GM18520 (cell line): Measurements from ENCODE around the gene RNF223.
"Not testable (repeated sequence)": the region's sequence is repeated elsewhere in the genome, so short reads cannot be mapped to it uniquely, and the experiment has no call there.

Experiments
- ATAC-seq: cut with Tn5 transposase; IDR thresholded peaks from one replicate; pipeline ENCODE4 v1.9.1; 2021; ENCODE audit not compliant: unreplicated experiment

The RNF223 gene

DNA sequence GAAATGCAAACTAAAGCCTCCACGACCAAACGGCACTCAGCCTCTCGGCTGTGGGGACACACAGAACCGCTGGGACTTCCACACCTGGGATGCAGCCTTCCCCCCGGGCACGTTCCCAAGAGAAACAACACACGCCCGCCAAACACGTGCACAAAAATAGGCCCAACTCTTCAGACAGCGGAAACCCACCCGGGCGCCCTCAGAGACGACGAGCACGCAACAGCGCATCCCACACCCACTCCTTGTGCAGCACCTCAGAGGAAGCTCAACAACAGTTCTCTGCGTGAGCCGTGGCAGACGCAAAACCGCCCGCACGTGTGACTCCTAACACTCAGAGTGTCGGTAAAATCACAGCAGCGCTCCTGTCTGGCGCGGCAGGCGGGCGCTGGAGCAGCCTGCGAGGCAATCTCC, 36.5 kb upstream of the RNF223 start:
- no peak for ATAC-seq

DNA sequence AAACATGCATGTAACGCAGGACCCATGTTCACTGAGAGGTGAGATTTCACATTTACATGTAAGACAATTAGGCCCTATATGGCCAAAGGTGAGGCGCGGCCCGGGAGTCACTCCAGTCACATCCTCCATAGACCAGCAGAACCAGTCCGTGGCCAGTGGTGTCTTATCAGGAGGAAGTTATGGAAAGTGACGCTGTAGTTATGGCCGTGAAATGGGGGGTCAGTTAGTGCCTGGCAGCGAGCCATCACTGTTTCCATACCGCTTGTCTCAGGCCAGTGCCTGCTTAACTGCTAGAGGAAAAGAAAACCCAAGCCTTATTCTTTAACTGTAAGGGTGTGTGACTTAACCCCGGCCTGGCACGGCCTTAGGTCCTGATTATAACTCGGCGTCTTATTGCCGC, 35.6 kb upstream of the RNF223 start:
- no peak for ATAC-seq

DNA sequence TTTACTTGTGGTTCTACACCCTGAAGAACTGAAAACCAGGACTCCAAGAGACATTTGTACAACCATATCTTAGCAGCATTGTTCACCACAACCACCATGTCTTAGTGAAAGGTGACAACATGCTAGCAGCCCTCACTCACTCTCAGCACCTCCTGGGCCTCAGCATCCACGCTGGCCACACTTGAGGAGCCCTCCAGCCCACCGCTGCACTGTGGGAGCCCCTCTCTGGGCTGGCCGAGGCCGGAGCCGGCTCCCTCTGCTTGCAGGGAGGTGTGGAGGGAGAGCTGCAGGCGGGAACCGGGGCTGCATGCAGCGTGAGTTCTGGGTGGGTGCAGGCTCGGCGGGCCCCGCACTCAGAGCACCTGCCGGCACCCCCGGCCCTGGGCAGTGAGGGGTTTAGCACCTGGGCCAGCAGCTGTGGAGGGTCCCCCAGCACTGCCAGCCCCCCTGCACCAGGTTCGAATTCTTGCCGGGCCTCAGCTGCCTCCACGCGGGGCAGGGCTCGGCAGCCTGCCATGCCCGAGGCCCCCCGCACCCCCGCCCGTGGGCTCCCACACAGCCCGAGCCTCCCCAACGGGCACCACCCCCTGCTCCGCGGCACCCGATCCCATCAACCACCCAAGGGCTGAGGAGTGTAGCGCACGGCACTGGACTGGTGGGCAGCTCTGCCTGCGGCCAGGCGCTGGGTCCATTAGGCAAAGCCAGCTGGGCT, 32.6 kb upstream of the RNF223 start:
- no peak for ATAC-seq

DNA sequence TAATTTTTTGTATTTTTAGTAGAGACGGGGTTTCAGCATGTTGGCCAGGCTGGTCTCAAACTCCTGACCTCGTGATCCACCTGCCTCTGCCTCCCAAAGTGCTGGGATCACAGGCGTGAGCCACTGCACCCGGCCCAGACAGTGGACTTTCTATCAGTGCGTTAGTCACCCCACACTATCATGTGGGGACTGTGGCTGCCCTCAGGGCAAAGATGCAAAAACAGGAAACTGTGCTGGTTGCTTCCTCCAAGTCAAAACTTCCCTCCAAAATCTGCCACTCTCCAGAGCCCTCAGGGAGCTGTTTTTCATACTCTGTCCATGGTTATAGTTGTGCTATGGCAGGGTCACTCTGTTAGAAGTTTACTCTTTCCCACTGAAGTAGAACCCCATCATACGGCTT, 30.0 kb upstream of the RNF223 start:
- not testable (repeated sequence) for ATAC-seq

DNA sequence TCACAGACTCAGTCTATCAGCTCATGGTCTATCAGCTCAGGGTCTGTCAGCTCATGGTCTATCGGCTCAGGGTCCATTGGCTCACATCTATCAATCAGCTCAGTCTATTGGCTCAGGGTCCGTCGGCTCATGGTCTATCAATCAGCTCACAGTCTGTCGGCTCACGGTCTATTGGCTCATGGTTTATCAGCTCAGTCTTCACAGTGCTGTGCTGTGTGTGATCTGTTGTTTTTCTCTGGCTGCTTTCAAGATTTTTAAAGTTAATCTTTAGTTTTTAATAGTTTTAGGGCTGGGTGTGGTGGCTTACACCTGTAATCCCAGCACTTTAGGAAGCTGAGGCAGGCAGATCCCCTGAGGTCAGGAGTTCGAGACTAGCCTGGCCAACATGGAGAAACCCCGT, 27.4 kb upstream of the RNF223 start:
- ATAC-seq = no peak

DNA sequence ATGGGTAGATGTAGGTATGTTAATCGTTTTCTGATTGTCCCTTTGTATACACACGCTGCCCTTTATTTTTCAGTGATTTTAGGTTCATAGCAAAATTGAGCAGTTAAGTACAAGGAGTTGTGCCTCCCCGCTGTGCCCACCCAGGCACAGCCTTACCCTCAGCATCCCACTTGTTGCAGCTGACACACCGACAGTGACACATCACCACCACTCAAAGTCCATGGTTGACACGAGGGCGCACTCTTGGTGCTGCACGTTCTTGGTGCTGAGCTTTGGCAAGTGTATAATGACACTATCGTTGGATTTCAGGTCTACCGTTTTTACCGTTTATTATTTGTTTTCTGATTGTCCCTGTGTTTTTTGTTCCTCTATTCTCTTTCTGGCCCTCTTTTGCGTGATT, 26.2 kb upstream of the RNF223 start:
- no peak for ATAC-seq

DNA sequence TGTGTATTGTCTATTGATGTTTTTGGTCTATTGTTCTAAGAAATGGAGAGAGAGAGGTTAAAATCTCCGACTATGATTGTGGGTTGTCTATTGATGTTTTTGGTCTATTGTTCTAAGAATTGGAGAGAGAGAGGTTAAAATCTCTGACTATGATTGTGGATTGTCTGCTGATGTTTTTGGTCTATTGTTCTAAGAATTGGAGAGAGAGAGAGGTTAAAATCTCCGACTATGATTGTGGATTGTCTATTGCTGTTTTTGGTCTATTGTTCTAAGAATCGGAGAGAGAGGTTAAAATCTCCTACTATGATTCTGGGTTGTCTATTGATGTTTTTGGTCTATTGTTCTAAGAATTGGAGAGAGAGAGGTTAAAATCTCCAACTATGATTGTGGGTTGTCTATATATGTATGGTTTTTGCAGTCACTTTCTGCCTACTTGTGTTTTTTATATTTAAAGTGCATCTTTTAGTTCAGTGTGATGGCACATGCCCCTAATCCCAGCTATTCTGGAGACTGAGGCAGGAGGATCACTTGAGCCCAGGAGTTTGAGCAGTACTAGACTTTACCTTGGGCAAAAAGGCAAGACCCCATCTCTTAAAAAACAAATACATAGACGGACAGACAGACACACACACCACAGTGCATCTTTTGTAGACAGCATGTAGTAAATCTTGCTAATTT, 25.5 kb upstream of the RNF223 start:
- no peak for ATAC-seq

DNA sequence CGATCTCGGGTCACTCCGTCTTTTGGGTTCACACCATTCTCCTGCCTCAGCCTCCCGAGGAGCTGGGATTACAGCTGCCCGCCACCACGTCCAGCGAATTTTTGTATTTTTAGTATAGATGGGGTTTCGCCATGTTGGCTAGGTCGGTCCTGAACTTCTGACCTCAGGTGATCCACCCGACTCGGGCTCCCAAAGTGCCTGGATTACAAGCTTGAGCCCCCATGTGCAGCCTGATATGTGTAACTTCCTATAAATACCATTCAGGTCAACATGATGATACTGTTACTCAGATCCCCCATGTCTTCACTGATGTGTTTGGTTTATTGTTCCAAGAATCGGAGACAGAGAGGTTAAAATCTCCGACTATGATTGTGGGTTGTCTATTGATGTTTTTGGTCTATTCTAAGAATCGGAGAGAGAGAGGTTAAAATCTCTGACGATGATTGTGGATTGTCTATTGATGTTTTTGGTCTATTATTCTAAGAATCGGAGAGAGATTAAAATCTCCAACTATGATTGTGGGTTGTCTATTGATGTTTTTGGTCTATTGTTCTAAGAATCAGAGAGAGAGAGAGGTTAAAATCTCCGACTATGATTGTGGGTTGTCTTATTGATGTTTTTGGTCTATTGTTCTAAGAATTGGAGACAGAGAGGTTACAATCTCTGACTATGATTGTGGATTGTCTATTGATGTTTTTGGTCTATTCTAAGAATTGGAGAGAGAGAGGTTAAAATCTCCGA, 24.7 kb upstream of the RNF223 start:
- ATAC-seq = no peak

DNA sequence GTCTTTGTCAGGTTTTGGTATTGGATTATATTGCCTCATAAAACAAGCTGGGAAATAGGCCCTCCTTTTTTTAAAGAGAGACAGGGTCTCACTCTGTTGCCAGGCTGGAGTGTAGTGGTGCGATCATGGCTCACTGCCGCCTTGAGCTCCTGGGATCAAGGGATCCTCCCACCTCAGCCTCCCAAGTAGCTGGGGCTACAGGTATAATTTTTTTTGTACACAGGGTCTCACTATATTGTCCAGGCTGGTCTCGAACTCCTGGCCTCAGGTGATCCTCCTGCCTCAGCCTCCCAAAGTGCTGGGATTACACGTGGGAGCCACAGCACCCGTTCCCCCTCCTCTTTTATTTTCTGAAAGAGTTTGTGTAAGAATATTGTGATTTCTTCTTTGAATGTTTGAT, 22.0 kb upstream of the RNF223 start:
- not testable (repeated sequence) for ATAC-seq

DNA sequence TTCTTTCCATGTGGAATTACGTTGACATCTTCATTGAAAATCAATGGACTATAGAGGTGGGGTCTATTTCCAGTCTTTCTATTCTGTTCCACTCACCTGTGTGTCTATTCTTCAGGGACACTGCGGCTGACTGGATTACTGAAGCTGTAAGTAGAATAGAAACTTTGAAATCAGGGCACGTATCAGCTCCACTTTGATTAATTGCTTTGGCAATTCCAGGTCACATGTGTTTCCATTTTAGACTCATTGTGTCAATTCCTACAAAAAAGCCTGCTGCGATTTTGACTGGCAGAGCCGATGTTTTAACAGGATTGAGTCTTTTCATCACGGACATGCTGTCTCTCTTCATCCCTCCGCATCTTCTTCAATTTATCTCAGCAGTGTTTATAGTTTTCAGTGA, 20.9 kb upstream of the RNF223 start:
- ATAC-seq = no peak

DNA sequence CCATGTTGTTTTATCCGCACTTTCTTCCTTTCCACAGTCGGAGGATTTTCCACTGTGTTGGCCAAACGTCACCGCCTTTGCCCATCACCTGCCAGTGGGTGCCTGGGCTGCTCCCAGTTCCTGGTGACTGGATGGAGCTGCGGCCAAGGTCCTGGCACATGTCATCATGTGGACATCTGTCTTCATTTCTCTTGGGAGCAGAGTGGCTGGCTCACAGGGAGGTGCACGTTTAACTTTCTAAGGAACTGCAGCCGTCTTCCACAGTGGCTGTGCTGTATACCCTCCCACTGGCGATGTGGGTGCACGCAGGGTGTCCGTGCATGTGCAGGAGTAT, 19.5 kb upstream of the RNF223 start:
- no peak for ATAC-seq

DNA sequence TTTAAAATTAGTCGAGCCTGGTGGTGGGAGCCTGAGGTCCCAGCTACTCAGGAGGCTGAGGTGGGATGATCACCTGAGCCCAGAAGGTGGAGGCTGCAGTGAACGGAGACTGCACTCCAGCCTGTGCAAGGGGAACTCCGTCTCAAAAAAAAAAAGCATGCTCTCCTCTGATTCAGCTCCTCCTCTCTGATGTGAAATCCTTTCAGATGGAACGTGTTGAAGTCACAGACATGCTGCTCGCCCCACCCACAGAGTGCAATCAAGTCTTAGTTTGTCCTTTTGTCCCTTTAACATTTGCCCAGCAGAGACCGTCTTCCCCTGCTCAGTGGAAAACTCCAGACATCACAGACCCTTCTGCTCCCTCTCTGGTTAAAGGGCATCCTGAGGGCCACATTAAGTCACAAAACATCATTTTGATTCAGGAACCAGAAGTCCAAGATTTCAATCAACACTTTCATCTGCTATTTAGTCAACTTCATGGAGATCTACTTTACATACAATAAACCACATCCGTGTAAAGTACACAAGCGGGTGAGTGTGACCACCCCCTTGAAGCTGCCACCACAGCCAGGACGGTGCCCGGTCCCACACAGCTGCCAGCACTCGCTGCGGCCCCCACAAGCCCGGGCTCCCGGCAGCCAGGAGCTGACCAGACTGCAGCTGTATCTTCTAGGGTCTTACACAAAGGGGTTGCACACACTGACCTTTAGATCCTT, 18.9 kb upstream of the RNF223 start:
- ATAC-seq = no peak

DNA sequence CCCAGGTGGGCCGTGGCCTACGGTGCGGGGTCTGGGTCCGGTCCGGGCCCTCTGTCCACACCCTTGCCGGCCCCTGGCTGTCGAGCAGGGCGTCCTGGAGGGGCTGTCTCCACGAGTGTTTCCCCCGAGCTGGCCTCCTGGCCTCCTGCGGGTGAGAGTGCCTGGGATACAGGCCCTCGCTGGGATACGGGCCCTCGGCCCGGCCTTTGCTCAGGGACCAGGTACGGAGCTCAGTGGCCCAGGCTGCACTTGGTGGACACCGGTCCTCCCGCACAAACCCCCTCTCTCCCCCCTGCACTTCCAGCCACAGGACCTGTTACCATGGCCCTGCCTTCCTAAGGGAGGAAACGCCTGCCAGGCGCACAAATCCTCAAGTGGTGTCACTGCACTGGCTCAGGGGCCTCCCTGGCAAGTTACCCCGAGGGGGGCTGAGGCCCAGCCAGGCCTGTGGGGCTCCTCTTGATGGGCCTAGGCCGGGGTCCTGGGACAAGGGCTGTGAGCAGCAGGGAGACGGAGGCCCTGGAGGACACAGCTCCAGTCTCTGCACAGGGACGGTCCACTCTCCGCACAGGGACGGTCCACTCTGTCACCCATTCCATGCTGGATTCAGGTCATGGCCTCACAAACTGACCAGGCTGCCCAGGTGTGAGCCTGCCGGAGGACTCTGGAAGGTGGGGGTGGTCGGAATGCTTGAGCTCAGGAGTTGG, 18.2 kb upstream of the RNF223 start:
- no peak for ATAC-seq

DNA sequence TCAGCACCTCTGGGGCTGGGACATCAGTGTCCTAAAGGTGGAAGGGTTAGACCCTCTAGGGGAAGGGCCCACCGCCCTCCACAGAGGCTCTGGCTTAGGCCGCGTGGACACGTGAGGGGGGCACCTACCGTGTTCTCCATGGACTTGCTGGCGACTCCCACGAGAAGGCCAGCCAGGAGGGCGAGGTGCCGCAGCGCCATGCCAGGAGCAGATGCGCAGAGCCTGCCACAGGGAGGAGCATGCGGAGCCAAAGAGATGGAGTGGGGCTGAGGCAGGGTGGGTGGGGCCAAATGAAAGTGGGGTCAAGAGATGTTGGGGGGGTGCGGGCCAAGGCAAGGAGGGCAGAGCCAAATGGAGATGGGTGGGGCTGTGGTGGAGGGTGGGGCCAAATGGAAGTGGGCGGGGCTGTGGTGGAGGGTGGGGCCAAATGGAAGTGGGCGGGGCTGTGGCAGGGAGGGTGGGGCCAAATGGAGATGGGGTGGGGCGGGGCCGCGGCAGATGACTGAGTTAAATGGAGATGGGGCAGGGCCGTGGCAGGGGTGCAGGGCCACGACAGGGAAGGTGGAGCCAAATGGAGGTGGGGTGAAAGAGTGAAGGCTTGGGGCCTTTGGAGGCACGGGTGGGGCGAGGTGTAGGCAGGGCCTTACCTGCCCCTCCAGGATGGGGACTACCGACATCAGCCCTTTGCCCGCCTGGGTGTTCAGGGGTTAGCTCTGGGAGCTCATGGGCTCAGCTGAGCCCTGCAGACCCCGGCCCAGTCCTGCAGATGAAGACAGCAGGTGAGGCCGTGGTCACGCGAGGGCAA, 17.4 kb upstream of the RNF223 start:
- no peak for ATAC-seq

DNA sequence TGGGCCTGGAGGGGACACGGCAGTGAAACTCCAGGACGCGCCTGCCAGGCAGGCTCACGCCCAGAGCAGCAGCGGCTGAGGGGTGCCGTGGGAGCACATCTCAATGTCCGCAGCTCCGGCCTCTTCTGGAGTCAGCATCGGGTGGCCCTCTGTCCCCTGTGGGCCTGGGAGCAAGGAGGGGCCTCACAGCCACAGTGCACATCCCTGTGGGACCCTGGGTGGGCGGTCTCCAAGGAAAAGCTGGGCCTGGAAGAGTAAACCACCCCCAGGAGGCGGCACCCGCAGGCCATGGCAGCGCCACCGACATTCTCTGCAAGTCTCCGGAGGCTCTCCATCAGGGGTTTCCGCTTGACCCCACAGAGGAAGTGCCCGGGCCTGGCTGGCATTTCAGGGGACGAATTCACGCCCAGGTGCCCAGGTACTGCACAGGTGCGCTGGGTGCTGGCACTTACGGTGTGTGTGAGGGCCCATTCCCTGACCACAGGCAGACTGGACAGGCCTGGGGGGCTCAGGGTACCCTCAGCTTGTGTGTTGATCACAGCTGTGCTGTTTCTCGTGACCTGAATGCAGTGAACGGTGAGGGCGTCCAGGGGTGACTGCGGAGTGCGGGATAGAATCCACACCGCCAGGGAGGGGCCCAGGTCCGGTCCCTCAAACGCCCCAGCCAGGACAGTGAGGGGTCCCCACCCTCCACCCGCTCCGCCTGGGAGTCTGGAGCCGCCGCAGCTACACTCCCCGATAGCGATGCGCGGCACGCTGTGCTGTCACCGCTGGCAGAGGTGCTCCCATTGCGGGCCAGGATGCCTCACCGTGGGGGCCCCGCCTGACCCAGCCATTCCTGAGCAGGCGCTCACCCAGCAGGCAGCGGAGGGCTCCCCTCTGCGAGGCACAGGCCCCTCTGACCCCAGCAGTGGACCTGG, 16.6 kb upstream of the RNF223 start:
- ATAC-seq = no peak

DNA sequence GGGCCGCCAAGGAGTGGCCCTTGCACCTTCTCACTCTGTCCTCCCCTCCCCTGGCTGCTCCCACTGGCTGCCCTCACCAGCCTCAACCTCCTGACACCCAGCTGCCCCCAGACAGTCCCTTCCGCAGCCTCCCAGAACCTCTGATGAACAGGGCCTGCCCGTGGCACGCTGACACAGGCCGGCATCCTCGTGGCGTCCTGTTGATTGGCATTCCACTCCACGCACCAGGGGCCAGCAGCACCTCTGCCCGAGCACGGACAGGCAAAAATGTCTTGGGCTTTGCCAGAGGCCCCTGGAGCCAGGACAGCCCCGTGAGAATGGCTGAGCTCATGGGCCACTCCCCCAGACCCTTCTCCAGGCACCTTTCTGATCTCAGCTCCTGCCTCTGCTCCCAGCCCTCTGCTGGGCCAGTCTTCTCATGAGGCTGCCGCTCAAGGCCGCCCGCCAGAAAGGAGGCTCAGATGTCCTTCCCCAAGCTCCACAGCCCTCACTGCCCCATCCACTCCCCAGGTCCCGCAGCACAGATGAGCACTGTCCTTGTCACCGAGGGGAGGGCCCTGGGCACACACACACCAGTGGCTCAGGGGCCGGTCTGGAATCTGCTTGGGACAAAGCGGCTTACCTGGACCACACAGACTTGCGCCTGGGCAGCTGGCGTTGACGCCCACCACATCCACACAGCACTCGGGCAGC, 15.8 kb upstream of the RNF223 start:
- ATAC-seq = no peak

DNA sequence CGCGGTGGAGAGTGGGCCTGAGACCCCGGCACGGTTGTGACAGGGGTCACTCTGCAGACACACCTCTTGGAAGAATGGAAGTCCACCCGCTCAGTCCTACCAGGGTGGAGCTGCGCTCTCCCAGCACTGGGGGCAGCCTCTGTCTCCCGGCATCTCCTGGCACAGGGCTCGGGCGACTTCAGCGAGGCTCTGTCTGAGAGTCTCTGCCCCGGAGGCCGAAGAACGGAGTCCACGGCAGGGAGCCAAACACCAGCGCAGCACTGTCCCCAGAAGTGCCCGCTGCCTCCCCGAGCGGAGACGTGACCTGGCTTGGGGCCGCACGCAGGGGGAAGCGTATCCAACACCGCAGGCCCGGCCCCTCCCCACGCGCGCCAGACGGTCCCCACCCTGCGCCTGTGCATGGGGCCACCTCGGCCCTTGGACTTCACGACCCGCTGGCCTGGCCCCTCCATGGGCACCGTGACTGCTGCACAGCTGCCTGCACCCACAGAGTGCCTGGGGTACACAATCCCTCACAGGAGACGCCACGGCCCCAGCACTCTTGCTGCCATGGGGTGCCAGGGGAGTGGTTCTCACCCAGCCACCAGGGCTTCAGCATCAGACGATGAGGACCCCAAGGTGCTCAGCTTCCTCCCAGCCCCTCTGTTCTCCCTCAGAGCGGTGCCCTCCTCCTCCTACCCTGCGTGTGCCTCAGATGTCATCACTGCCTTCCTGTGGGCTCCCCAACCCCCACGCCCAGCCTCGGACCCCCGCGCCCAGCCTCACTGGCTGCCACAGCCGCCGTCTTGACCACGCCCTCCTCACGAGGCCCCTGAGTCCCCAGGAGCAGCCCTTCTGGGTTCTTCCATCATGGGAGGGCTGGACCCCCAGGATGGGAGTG, 14.9 kb upstream of the RNF223 start:
- no peak for ATAC-seq
